HepG2 (cell line): Measurements from ENCODE around the gene ADAMTS12. TPM values are rescaled to one million over a fixed set of nuclear protein-coding genes. Genes with fewer than 3 reads are reported as not detected.

Source experiments
- ATAC-seq: fragments of 200-7000 bp; cut with Tn5 transposase; 3 replicates; pipeline ENCODE4 v1.9.1; 2020; ENCODE audit warnings: mild to moderate bottlenecking, moderate library complexity
- BruUV-seq: library from RNA; stranded (reverse); fragments of 400-500 nt; replicated peaks from 2 replicates; lab custom pipeline; 2021; lab: Mats Ljungman, UMichigan
- CTCF ChIA-PET: fragments of 300-600 bp; formaldehyde crosslinking; extraction: SDS; loops from one replicate; lab custom pipeline; 2021; ENCODE audit warnings: low total read pairs, inconsistent platforms, low intra/inter-chr PET ratio; lab: Yijun Ruan, JAX
- POLR2A ChIA-PET: fragments of 350-600 bp; sonication (Branson Sonifier 250); formaldehyde crosslinking; loops from one replicate; lab custom pipeline; 2020; ENCODE audit warnings: antibody characterized with exemption, inconsistent platforms; lab: Yijun Ruan, JAX
- DNase-seq: peaks from one replicate; pipeline ENCODE4 v3.0.0-alpha.2; 2015; ENCODE audit warnings: low spot score
- FAIRE-seq: peaks from 3 replicates; lab custom pipeline; 2011; peaks lifted over from hg19 to GRCh38; lab: Jason Lieb, UNC
- H2AFZ ChIP-seq: one replicate; pipeline ENCODE4 v1.6.1; 2011; ENCODE audit warnings: low read length, inconsistent platforms
- H3K27ac ChIP-seq: fragments of 300-600 bp; 3 replicates; pipeline ENCODE4 v1.8.0; 2011; ENCODE audit warnings: mixed run types, mild to moderate bottlenecking, mixed read lengths, low read length, inconsistent platforms; ENCODE audit not compliant: insufficient read depth; ENCODE audit errors: extremely low read length
- H3K27me3 ChIP-seq, 2 experiments: fragments of 200-600 bp in 1 of 2; 2 replicates in 1 of 2; 3 replicates in 1 of 2; pipeline versions ENCODE4 v1.6.0 to v1.8.0; 2011; ENCODE audit warnings: low read length in 2 of 2, mild to moderate bottlenecking in 2 of 2, moderate library complexity in 2 of 2, inconsistent platforms in 1 of 2; ENCODE audit not compliant: insufficient read depth in 2 of 2, control insufficient read depth in 1 of 2
- H3K36me3 ChIP-seq, 2 experiments: fragments of 200-600 bp in 1 of 2; replicated peaks in 1 of 2; 2 replicates in 1 of 2; 3 replicates in 1 of 2; pipeline versions ENCODE4 v1.5.1 to v1.8.0; 2011; ENCODE audit warnings: low read length in 2 of 2, inconsistent platforms in 1 of 2; ENCODE audit not compliant: insufficient read depth in 2 of 2, control insufficient read depth in 1 of 2
- H3K4me1 ChIP-seq: 2 replicates; pipeline ENCODE4 v1.5.1; 2012; ENCODE audit warnings: low read length, inconsistent platforms; ENCODE audit not compliant: insufficient read depth
- H3K4me2 ChIP-seq: 2 replicates; pipeline ENCODE4 v1.6.0; 2011; ENCODE audit warnings: low read depth, low read length, inconsistent platforms
- H3K4me3 ChIP-seq, 3 experiments: fragments of 200-600 bp in 1 of 3; sonication (generic), shearing (Covaris generic) in 1 of 3; replicated peaks in 1 of 3; 2 replicates each; pipeline ENCODE4 v1.5.1; 2011 to 2016; ENCODE audit warnings: low read length in 3 of 3, inconsistent platforms in 2 of 3, low read depth in 2 of 3, mild to moderate bottlenecking in 2 of 3, control low read depth in 1 of 3, mixed read lengths in 1 of 3; ENCODE audit not compliant: insufficient read depth in 1 of 3
- H3K79me2 ChIP-seq: one replicate; pipeline ENCODE4 v1.6.1; 2011; ENCODE audit warnings: low read length, inconsistent platforms; ENCODE audit not compliant: insufficient read depth
- H3K9ac ChIP-seq: 2 replicates; pipeline ENCODE4 v1.6.0; 2011; ENCODE audit warnings: mild to moderate bottlenecking, low read depth, low read length, inconsistent platforms; ENCODE audit not compliant: insufficient read depth
- H3K9me3 ChIP-seq: 2 replicates; pipeline ENCODE4 v1.5.1; 2012; ENCODE audit warnings: mild to moderate bottlenecking, low read length
- H4K20me1 ChIP-seq: 2 replicates; pipeline ENCODE4 v1.6.0; 2011; ENCODE audit warnings: inconsistent platforms, mild to moderate bottlenecking, low read length, moderate library complexity; ENCODE audit not compliant: insufficient read depth
- ARNT2 ChIP-seq: sonication (generic); formaldehyde crosslinking; IDR thresholded peaks from 2 replicates; pipeline ENCODE4 v1.8.0; 2022; ENCODE audit warnings: mild to moderate bottlenecking, low read depth, missing genetic modification reagents, moderate library complexity
- CREM ChIP-seq, 2 experiments: sonication (generic) in 1 of 2; formaldehyde crosslinking in 1 of 2; IDR thresholded peaks; 2 replicates each; pipeline versions ENCODE4 v1.4.0 to v1.6.1; 2016 to 2020; ENCODE audit warnings: antibody characterized with exemption in 1 of 2, mild to moderate bottlenecking in 1 of 2, missing genetic modification reagents in 1 of 2
- FOXP1 ChIP-seq, 2 experiments: fragments of 450-650 bp in 1 of 2; IDR thresholded peaks; 2 replicates each; pipeline ENCODE4 v1.6.1; 2017 to 2018; ENCODE audit warnings: antibody characterized with exemption in 1 of 2
- KDM1A ChIP-seq: IDR thresholded peaks from 2 replicates; pipeline ENCODE4 v1.6.1; 2016; ENCODE audit warnings: missing compliant biosample characterization
- YEATS2 ChIP-seq: sonication (generic); formaldehyde crosslinking; IDR thresholded peaks from 2 replicates; pipeline ENCODE4 v1.4.0; 2020; ENCODE audit warnings: missing genetic modification reagents, borderline replicate concordance
- ZFP36L1 ChIP-seq: sonication (generic); formaldehyde crosslinking; IDR thresholded peaks from 2 replicates; pipeline ENCODE4 v1.8.0; 2022; ENCODE audit warnings: mild to moderate bottlenecking, missing genetic modification reagents, moderate library complexity
- ZNF33B ChIP-seq: sonication (generic); formaldehyde crosslinking; IDR thresholded peaks from 2 replicates; pipeline ENCODE4 v1.5.1; 2020; ENCODE audit warnings: mild to moderate bottlenecking, missing genetic modification reagents
- ZNF34 ChIP-seq: sonication (generic); formaldehyde crosslinking; IDR thresholded peaks from 2 replicates; pipeline ENCODE4 v1.4.0; 2020; ENCODE audit warnings: mild to moderate bottlenecking, missing genetic modification reagents, borderline replicate concordance
- ZNF879 ChIP-seq: sonication (generic); formaldehyde crosslinking; IDR thresholded peaks from 2 replicates; pipeline ENCODE4 v1.8.1; 2023; ENCODE audit warnings: missing genetic modification reagents
- WGBS: methylation state at CpG from one replicate; pipeline ENCODE4 v1.1.6; 2017; ENCODE audit warnings: low lambda C conversion rate; 5-methylcytosine and 5-hydroxymethylcytosine counted together
- in situ Hi-C: cut with HindIII; loops from 2 replicates; pipeline ENCODE4 v1.10.0; 2017; ENCODE audit warnings: low pct_unique_long_range_greater_than_20kb; ENCODE audit not compliant: extremely low pct_ligation_motif_present
- intact Hi-C: fragments of 100-400 bp; cut with micrococcal nuclease; formaldehyde crosslinking; loops from one replicate; pipeline ENCODE4 v1.10.0; 2022; ENCODE audit not compliant: unreplicated experiment
- polyA plus RNA-seq, 8 experiments: library from polyadenylated mRNA; depleted of rRNA in 3 of 8; stranded (reverse) in 7 of 8; unstranded in 1 of 8; fragments of >200 nt; fragmentation: Illumina TruSeq in 4 of 8; extraction: Trizol in 4 of 8; gene quantifications; 2 replicates each; pipeline versions ENCODE4 v1.2.1 to v1.2.3, GENCODE V29; 2011 to 2016; ENCODE audit warnings: low read depth in 4 of 8, missing spikeins in 1 of 8, mixed read lengths in 1 of 8; ENCODE audit not compliant: insufficient read depth in 1 of 8
- total RNA-seq, 5 experiments: library from RNA; depleted of rRNA; stranded (reverse); fragments of >200 nt; fragmentation: Illumina TruSeq; extraction: Trizol; gene quantifications; 2 replicates each; pipeline ENCODE4 v1.2.3, GENCODE V29; 2016; ENCODE audit warnings: low read depth in 1 of 5
- TF ChIP-seq, protein P1 (sequence below): sonication (generic); formaldehyde crosslinking; IDR thresholded peaks from 2 replicates; pipeline ENCODE4 v1.4.0; 2020; ENCODE audit warnings: mild to moderate bottlenecking, low read depth, missing genetic modification reagents
- TF ChIP-seq, protein P2 (sequence below): IDR thresholded peaks from 2 replicates; pipeline ENCODE4 v1.6.1; 2016; ENCODE audit warnings: mild to moderate bottlenecking, missing biosample characterization, missing genetic modification reagents

Gene ADAMTS12
- total and polyA plus RNA-seq, 2 of the 13 experiments (the other 11 are each of a cell fraction or from before 2014, with no cell fraction given) = 0.03 TPM; not detected in 1

- no peak overlapping the region for H3K9ac ChIP-seq
- no peak for DNase-seq
- H3K27ac ChIP-seq = no peak overlapping the region
- TF ChIP-seq FOXP1 (IDR thresholded peaks at IDR 0.05) (no peak), FOXP1 (CRISPR knock-in tag; IDR thresholded peaks at IDR 0.05) (no peak)
- TF ChIP-seq, all 625 proteins: peak for 0
- no peaks in the 10 kb centered on the region for H3K36me3 ChIP-seq
- no peak overlapping the region for H3K4me2 ChIP-seq
- no peak overlapping the region for H2AFZ ChIP-seq
- BruUV-seq = no TSS peak
- ATAC-seq (no peak), FAIRE-seq (no peak)
- in situ Hi-C loops = no loop called here
- no peaks in the 10 kb centered on the region for H3K27me3 ChIP-seq
- intact Hi-C loops = no loop called here
- no peak overlapping the region for H3K4me3 ChIP-seq
- H3K9me3 ChIP-seq = peaks cover 14% of the 10 kb centered on the region; the same call in 1 of the 2 replicates
- POLR2A ChIA-PET = no interaction called here
- no peaks in the 10 kb centered on the region for H3K79me2 ChIP-seq
- H4K20me1 ChIP-seq = no peaks in the 10 kb centered on the region
- CTCF ChIA-PET = no interaction called here
- H3K4me1 ChIP-seq = no peaks in the 10 kb centered on the region
Observed at GRCh38 chr5:33781286-33781685, 110.5 kb downstream of the ADAMTS12 start.

- Histone ChIP-seq H3K27me3 (no peaks in the 10 kb centered on the region), H3K27ac (no peak overlapping the region), H3K79me2 (no peaks in the 10 kb centered on the region), H3K9me3 (no peaks in the 10 kb centered on the region), H3K36me3 (no peaks in the 10 kb centered on the region), H3K4me2 (no peak overlapping the region), H2AFZ (no peak overlapping the region), H3K4me3 (no peak overlapping the region), H3K4me1 (no peaks in the 10 kb centered on the region), H3K9ac (no peak overlapping the region), H4K20me1 (no peaks in the 10 kb centered on the region)
- ATAC-seq = no peak
- intact Hi-C loops (no loop called here), in situ Hi-C loops (no loop called here)
- ChIA-PET POLR2A (no interaction called here), CTCF (no interaction called here)
- FAIRE-seq = no peak
- 4% methylated on average over 2 of the region's 2 CpGs for WGBS
- no peak for DNase-seq
- BruUV-seq = no TSS peak
- TF ChIP-seq, protein P1, sequence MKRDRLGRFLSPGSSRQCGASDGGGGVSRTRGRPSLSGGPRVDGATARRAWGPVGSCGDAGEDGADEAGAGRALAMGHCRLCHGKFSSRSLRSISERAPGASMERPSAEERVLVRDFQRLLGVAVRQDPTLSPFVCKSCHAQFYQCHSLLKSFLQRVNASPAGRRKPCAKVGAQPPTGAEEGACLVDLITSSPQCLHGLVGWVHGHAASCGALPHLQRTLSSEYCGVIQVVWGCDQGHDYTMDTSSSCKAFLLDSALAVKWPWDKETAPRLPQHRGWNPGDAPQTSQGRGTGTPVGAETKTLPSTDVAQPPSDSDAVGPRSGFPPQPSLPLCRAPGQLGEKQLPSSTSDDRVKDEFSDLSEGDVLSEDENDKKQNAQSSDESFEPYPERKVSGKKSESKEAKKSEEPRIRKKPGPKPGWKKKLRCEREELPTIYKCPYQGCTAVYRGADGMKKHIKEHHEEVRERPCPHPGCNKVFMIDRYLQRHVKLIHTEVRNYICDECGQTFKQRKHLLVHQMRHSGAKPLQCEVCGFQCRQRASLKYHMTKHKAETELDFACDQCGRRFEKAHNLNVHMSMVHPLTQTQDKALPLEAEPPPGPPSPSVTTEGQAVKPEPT (CRISPR knock-in tag) = no peak
- TF ChIP-seq YEATS2 (no peak), CREM (IDR thresholded peaks at IDR 0.05) (no peak), CREM (CRISPR knock-in tag; IDR thresholded peaks at IDR 0.05) (no peak), ZNF33B (no peak), ZFP36L1 (CRISPR knock-in tag) (no peak), ZNF34 (CRISPR knock-in tag) (no peak), KDM1A (CRISPR knock-in tag) (no peak), ZNF879 (CRISPR knock-in tag) (no peak), ARNT2 (no peak)
- TF ChIP-seq, protein P2, sequence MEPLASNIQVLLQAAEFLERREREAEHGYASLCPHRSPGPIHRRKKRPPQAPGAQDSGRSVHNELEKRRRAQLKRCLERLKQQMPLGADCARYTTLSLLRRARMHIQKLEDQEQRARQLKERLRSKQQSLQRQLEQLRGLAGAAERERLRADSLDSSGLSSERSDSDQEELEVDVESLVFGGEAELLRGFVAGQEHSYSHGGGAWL = no peak
Observed at GRCh38 chr5:33776151-33776660, 115.6 kb downstream of the ADAMTS12 start.
